ENCODE data around the gene TNK2.
"Not testable (repeated sequence)": the region's sequence is repeated elsewhere in the genome, so short reads cannot be mapped to it uniquely, and the experiment has no call there.

The TNK2 gene

DNA sequence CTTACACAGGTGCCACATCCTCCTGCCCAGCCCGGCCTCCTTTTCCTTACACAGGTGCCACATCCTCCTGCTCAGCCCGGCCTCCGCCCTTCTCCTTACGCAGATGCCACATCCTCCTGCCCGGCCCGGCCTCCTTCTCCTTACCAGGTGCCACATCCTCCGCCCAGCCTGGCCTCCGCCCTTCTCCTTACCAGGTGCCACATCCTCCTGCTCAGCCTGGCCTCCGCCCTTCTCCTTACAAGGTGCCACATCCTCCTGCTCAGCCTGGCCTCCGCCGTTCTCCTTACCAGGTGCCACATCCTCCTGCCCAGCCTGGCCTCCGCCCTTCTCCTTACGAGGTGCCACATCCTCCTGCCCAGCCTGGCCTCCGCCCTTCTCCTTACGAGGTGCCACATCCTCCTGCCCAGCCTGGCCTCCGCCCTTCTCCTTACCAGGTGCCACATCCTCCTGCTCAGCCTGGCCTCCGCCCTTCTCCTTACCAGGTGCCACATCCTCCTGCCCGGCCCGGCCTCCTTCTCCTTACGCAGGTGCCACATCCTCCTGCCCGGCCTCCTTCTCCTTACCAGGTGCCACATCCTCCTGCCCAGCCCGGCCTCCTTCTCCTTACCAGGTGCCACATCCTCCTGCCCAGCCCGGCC is 92.0 kb downstream of the TNK2 start:
- DNase-seq = not testable (repeated sequence)

GRCh38 chr3:195815169-195815771 is 93.1 kb downstream of the TNK2 start:
- DNase-seq = no peak

DNA sequence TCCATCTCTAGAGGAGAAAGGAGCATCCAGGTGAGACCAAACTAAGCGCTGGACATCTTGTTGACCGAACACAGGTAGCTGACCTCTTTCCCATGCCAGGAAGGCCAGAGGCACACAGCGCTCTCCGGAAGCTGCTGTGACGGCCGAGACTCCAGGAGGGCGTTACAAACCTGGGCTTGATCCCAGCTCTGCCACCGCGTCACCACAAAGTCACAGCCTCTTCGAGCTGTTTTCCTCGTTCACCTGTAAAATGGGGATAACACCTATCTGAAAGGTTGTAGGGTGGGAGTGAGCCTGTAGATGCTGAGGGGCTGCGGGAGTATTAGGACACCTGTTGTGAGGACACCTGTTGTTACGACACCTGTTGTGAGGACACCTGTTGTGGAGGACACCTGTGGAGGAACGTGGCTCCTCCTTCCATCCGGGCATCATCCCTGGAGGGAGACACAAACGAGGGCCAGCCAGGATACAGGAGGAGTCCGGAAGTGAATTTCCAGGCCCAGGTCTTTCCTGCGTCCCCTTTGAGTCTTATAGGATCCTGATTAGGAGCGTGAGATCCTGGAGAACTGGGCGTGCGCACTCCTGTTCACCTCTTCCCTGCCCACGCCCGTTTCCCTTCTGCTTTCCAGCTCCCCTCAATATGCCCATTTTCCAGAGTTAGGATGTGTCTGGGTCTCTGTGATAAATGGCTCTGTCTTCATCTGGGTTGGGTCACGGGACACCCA is 94.3 kb downstream of the TNK2 start:
- no peak for DNase-seq

Data from NCI-H2081 treated with DMSO at 0.1 percent for 48 hours (cell line).